HPDE6-E6E7 (cell line): ENCODE data around the gene ROBO1.

ENCODE experiments used
- DNase-seq: peaks from one replicate; pipeline ENCODE4 v3.0.0; 2011; ENCODE audit warnings: missing footprints; ENCODE audit errors: extremely low spot score

ROBO1 gene

GRCh38 chr3:78878789-78879188 is 889.0 kb downstream of the ROBO1 start:
- no peak for DNase-seq

- DNase-seq = no peak
Measured at GRCh38 chr3:78878011-78878410, 889.8 kb downstream of the ROBO1 start.

- DNase-seq = no peak
Measured at GRCh38 chr3:78875851-78876250, 891.9 kb downstream of the ROBO1 start.

GRCh38 chr3:78875436-78875835 is 892.4 kb downstream of the ROBO1 start:
- DNase-seq = no peak

- DNase-seq = no peak
Measured at GRCh38 chr3:78873641-78874040, 894.2 kb downstream of the ROBO1 start.

GRCh38 chr3:78872195-78872594 is 895.6 kb downstream of the ROBO1 start:
- no peak for DNase-seq

DNA sequence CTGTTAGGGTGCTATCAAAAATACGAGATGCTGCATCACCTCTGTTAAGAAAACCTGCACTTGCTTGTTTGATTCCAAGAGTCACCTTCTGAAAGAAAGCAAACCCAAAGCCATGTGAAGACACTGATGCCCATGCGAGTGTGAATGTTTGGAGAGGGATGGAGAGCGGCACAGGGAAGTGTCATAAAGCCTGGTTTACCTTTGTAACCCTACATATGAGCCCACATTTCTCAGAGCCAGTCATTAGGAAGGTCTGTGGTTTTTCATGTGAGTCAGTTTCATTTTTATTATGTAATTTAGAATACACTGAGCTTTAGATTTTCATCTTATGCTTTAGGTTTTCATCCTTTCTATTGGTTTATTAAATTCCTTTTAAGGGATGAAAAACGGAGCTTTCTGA is 896.8 kb downstream of the ROBO1 start:
- no peak for DNase-seq

DNA sequence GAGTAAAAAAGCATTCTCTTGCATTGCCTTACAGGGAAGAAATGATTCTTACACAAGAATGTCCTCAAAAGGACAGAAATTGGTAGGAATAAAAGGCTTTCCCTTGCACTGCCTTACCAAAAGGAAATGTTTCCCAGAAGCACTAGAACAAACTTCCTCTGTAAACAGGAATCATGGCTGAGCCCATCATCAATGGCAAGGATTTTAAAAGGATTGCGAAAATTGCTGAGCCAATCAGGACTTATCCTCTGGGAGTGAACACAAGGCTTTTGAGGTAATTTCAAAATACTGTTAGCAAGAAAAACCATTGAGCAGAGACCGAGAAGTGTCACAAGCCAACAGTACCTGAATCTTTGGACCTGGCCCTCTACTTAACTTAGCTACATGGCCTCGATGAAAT is 897.3 kb downstream of the ROBO1 start:
- no peak for DNase-seq

DNA sequence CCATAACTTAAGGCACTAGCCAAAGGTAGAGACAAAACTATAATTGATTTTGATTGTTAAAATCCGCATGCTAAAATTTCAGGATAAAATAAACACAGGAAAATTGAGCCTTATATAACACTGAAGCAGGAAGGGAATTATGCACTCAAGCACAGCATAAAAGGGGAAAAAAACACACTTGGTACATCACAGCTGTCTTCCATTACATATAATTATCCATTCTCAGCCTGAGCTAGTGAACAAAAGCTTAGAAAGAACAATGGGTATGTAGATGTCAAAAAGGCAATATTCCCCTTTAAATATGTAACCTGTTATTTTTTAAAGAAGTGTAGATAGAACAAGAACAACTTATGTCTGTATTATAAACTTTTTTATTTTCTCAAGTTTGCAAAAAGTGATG is 899.2 kb downstream of the ROBO1 start:
- DNase-seq = no peak

GRCh38 chr3:78867409-78868372 is 900.1 kb downstream of the ROBO1 start:
- DNase-seq = no peak

DNA sequence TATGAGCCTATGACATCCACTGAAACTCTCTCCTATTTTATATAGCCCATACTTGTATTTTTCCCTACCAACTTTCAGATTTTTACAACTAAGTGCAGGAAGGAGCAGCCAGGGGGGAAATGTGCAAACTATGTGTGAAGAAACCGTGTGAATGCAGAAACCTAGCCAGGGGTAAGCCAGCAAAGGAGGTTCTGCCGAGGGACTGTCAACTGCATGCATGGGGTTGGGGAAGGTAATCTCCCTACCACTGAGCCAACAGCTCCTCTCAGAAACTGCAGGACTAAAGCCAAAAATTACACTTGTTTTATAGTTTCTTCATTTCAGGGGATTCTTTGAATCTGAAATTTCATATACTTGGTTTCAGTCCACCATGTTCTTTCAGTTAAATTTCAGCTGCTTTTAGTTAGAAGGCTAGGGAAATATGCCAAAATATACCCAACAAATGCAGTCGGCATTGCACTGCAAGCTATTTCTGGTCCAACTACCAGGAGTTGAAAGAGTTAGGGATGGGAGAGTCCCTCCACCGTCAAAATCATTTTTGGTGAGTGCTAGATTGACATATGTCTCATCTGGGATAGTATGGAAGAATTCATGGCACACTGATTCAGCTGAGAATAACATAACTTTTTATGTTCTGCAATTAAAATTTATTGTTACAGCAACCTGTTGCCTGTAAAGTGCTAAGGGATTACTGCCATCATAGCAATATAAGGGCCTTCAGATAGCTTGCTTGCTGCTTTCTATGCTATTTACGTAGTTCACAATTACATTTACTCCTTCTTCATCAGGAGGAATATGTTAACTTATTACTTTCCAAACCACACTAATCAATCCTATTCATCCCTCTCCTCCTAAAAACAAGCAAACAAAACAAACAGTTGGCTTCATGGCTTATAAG is 904.2 kb downstream of the ROBO1 start:
- DNase-seq = no peak

DNA sequence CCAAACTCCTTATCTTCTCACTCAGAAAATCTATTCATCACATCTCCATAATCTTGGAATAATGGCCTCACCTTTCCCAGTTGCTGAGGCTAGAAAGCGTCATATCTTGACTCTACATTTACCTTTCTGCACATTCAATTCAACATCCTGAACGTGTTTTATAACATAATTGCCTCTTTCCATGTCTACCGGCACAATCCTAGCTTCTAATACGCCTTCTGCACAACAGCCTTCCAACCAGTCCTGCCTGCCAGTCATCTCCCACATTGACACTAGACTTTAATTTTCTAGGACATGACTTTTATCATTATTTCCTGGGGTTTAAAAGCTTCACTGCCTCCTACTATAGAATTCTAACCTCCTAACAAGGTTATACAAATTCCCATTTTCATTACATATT is 906.6 kb downstream of the ROBO1 start:
- DNase-seq = no peak

GRCh38 chr3:78860567-78860966 is 907.2 kb downstream of the ROBO1 start:
- DNase-seq = no peak

DNA sequence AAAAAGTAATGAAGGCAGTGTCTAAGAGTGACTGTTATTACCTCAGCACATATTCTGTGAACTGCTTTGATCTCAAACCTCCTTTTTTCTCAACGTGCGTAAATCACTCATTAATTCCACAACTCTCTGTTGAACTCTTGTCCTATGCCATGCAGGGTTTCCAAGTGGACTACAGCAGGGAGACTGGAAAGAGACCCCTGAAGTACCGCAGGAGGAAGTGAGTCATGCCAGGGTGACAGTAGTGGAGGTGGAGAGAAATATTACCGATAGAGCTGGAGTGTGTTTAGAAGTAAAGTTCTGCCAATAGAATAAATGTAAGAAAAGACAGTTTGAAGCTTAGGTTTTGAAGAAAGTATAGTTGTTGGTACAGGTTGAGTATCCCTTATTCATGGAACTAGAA is 908.9 kb downstream of the ROBO1 start:
- no peak for DNase-seq

DNA sequence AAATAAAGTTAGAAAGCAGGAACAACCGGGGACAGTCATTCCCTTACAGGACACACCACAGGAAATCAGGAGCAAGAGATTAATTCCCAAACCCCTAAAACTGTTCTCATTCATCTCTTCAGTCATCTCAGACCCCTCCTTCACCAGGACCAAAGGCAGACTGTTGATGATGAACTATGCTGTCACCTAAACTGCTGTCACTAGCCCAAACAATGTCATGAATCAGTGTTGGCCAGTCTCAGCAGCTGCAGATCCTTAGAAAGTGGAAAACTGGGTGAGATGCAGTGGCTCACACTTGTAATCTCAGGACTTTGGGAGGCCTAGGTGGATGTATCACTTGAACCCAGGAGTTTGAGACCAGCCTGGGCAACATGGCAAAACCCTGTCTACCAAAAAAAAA is 909.6 kb downstream of the ROBO1 start:
- no peak for DNase-seq

DNA sequence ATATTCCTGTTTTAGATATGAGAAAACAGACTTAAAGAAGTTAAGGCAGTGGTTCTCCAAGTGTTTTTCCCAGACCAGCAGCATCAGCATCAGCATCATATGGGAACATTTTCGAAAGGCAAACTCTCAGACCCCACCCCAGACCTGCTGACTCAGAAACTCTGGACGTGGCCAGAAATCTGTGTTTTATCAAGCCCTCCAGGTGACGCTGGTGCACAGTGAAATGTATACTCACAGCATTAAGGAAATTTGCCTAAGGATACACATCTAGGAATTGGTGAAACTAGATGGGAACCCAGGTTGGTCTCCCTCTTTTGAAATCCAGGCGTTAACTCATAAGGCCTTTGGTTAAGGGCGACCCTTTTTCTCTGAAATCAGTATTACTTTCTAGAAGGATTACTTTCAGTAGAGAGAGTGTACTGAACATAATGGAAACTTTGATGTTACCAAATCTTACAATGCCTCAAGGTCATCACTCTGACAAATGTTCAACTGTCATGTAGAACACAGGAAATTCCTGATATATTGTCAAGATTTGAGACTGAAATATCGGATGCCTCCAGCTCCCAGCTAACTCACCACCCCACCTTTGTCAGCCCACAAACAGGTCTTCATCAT is 910.2 kb downstream of the ROBO1 start:
- no peak for DNase-seq

GRCh38 chr3:78856164-78856563 is 911.6 kb downstream of the ROBO1 start:
- DNase-seq = no peak

DNA sequence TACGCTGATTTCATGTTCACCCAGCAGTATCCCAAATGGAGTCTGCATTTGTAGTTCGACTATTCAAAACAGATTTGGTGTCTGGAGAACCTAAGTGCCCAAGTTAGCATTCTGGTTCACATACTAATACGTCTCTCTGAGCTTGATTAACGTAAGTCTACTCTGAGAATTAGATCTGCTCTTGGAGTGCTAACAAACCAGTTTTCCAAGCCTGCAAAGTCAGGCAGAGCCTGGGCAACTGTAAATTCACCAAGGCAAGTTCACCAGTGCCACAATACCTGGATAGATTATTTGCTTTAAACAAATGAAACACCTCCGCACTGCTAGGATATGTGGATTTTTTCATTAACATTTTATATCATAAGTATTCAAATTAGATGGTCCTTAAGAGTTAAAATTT is 912.6 kb downstream of the ROBO1 start:
- DNase-seq = no peak

GRCh38 chr3:78848392-78849288 is 919.2 kb downstream of the ROBO1 start:
- no peak for DNase-seq

GRCh38 chr3:78847603-78848002 is 920.2 kb downstream of the ROBO1 start:
- DNase-seq = no peak

DNA sequence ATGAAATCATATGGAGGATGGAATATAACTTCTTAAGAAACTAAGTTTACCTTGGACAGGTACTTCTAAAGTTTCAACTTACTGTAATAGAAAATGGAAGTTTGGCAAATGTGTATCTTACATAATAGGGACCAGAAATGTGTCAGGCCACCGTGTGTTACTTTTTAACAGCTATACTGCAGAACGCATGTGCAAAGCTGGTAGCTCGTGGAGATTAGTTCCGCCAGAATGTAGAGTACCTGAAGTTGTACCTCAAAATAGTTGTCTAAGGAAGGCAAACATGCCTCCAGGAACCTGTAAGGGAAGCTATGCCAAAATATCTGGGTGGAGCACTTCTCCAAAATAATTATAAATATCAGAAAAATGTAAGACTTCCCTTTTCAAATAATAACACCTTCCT is 920.6 kb downstream of the ROBO1 start:
- DNase-seq = no peak
